H1 (cell line): Measurements from ENCODE around the gene E2F2. TPM values are rescaled to one million over a fixed set of nuclear protein-coding genes. Genes with fewer than 3 reads are reported as not detected.

Source experiments
- CTBP2 ChIP-seq: IDR thresholded peaks from 2 replicates; pipeline ENCODE4 v1.7.0; 2011; ENCODE audit warnings: borderline replicate concordance, mild to moderate bottlenecking, moderate library complexity, mixed read lengths, low read length; ENCODE audit not compliant: insufficient read depth, insufficient read length
- FOSL1 ChIP-seq: IDR thresholded peaks from 2 replicates; pipeline ENCODE4 v1.6.1; 2011; ENCODE audit warnings: mild to moderate bottlenecking, low read depth, low read length, moderate library complexity; ENCODE audit not compliant: insufficient read depth
- GTF2F1 ChIP-seq: IDR thresholded peaks from 2 replicates; pipeline ENCODE4 v1.6.1; 2012; ENCODE audit warnings: low read depth, low read length, improper control_type of control experiment, borderline replicate concordance
- JUN ChIP-seq: IDR thresholded peaks from 2 replicates; pipeline ENCODE4 v1.6.1; 2011; ENCODE audit warnings: low read depth, mild to moderate bottlenecking, improper control_type of control experiment, low read length
- KDM1A ChIP-seq: fragments of 200-600, 300-600 bp; sonication (generic); IDR thresholded peaks from 2 replicates; pipeline ENCODE4 v1.7.1; 2016; ENCODE audit warnings: mild to moderate bottlenecking, low read length, borderline replicate concordance
- MAFK ChIP-seq: IDR thresholded peaks from 2 replicates; pipeline ENCODE4 v1.6.1; 2012; ENCODE audit warnings: low read depth, mild to moderate bottlenecking, improper control_type of control experiment, low read length
- NANOG ChIP-seq: IDR thresholded peaks from 2 replicates; pipeline ENCODE4 v1.6.1; 2011; ENCODE audit warnings: low read length, low read depth, mild to moderate bottlenecking, inconsistent platforms; ENCODE audit not compliant: insufficient read depth, poor library complexity, severe bottlenecking
- POU5F1 ChIP-seq: IDR thresholded peaks from 2 replicates; pipeline ENCODE4 v1.6.1; 2011; ENCODE audit warnings: low read depth, mild to moderate bottlenecking, low read length, moderate library complexity
- RAD21 ChIP-seq, 2 experiments: IDR thresholded peaks in 1 of 2; conservative IDR thresholded peaks in 1 of 2; 2 replicates each; pipeline ENCODE4 v1.6.1; 2011; ENCODE audit warnings: low read depth in 2 of 2, low read length in 2 of 2, improper control_type of control experiment in 1 of 2, inconsistent platforms in 1 of 2, mild to moderate bottlenecking in 1 of 2, moderate library complexity in 1 of 2
- RBBP5 ChIP-seq: IDR thresholded peaks from 2 replicates; pipeline ENCODE4 v1.7.1; 2012; ENCODE audit warnings: low read depth, mild to moderate bottlenecking, inconsistent platforms, low read length, moderate library complexity, borderline replicate concordance
- RFX5 ChIP-seq: IDR thresholded peaks from 2 replicates; pipeline ENCODE4 v1.6.1; 2011; ENCODE audit warnings: low read depth, low read length, improper control_type of control experiment, borderline replicate concordance
- RNF2 ChIP-seq: fragments of 200-900, 300-1000 bp; sonication (generic); IDR thresholded peaks from 2 replicates; pipeline ENCODE4 v1.7.1; 2016; ENCODE audit warnings: borderline replicate concordance, low read depth, mild to moderate bottlenecking, antibody characterized with exemption, low read length; ENCODE audit not compliant: poor library complexity, severe bottlenecking; ENCODE audit errors: missing control alignments
- SP1 ChIP-seq: IDR thresholded peaks from 2 replicates; pipeline ENCODE4 v1.6.1; 2011; ENCODE audit warnings: low read depth, low read length
- SP2 ChIP-seq: IDR thresholded peaks from 2 replicates; pipeline ENCODE4 v1.6.1; 2012; ENCODE audit warnings: mild to moderate bottlenecking, low read length, inconsistent platforms
- TBP ChIP-seq: IDR thresholded peaks from 2 replicates; pipeline ENCODE4 v1.6.1; 2011; ENCODE audit warnings: low read depth, low read length, improper control_type of control experiment
- polyA plus RNA-seq, 7 experiments: library from polyadenylated mRNA; depleted of rRNA in 3 of 7; stranded (reverse) in 5 of 7; unstranded in 2 of 7; fragments of >200 nt in 5 of 7; fragments of 200-250 nt in 2 of 7; gene quantifications; 1 replicate in 5 of 7; 2 replicates in 1 of 7; 4 replicates in 1 of 7; pipeline versions ENCODE4 v1.2.1 to v1.2.3, GENCODE V29; 2011 to 2013; ENCODE audit warnings: missing spikeins in 2 of 7, mixed read lengths in 2 of 7
- total RNA-seq: library from RNA; stranded (reverse); fragmentation: NEBNext Ultra II Directional; extraction: Animal tissue kit (Norgen Biotek cat#: 25700); gene quantifications from 2 replicates; pipeline ENCODE4 v1.2.1, GENCODE V29; 2021
- TF ChIP-seq, protein P1 (sequence below): IDR thresholded peaks from 2 replicates; pipeline ENCODE4 v1.6.1; 2012; ENCODE audit warnings: low read length, inconsistent platforms
- TF ChIP-seq, protein P2 (sequence below), 3 experiments: IDR thresholded peaks; 1 replicate in 2 of 3; 2 replicates in 1 of 3; pipeline versions ENCODE4 v1.5.1 to v1.6.1; 2011; ENCODE audit warnings: low read length in 3 of 3, mild to moderate bottlenecking in 3 of 3, inconsistent platforms in 2 of 3, low read depth in 1 of 3, moderate library complexity in 1 of 3; ENCODE audit not compliant: insufficient read depth in 1 of 3; ENCODE audit errors: control extremely low read depth in 1 of 3
- TF ChIP-seq, protein P3 (sequence below): IDR thresholded peaks from 2 replicates; pipeline ENCODE4 v1.6.1; 2011; ENCODE audit warnings: low read depth, mild to moderate bottlenecking, low read length; ENCODE audit not compliant: insufficient read depth

Gene E2F2
- total and polyA plus RNA-seq, 2 of the 8 experiments (the other 6 are each of a cell fraction or from before 2014, with no cell fraction given): 1.8 to 7.0 TPM

DNA sequence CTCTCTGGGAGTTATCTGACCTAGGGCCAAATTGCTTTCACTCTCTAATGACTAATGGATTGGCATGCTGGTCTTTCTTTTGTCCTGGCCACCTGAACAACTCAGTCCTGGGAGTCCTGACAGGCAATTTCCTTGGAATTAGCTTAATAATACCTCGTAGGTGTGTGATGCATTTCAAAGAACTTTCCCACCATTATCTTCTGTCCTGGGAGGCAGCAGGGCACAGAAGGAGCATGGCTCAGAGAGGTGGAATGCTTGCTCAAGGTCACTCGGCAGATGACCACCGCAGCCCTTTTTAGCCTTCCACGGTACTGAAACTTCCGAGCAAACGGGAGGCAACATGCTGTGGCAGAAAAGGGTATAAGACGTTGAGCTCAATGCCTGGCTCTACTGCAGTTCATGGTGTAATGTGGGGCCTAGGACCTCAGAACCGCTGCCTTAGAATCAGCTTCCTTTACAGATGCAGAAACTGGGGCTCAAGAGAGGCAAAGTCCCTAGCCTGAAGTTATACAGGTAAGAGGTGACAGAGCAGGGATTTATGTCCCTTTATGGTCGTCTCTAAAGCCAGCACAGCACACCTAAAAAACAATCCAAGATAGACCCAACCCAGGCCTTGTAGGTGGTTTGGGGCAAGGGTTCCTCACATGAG is 25.1 kb upstream of the E2F2 start (continued):
- TF ChIP-seq TBP (peak; percentile 75), GTF2F1 (0 out of 2 replicates have a peak, but pooled peaks have one; percentile 60), RNF2 (no peak), FOSL1 (no peak), RBBP5 (no peak), RFX5 (no peak), SP1 (peak; percentile 69; the same call in 1 of the 2 replicates), CTBP2 (peak; percentile 29), NANOG (peak; percentile 94), RAD21 (IDR thresholded peaks at IDR 0.05 in 1 of 2, conservative IDR thresholded peaks at IDR 0.05 in 1 of 2; ENCODE audit: low read depth in 2 of 2, low read length in 2 of 2) (no peak), SP2 (no peak), POU5F1 (peak; percentile 87), JUN (no peak), KDM1A (peak; percentile 67; the same call in 1 of the 2 replicates), MAFK (no peak)
- TF ChIP-seq, protein P1, sequence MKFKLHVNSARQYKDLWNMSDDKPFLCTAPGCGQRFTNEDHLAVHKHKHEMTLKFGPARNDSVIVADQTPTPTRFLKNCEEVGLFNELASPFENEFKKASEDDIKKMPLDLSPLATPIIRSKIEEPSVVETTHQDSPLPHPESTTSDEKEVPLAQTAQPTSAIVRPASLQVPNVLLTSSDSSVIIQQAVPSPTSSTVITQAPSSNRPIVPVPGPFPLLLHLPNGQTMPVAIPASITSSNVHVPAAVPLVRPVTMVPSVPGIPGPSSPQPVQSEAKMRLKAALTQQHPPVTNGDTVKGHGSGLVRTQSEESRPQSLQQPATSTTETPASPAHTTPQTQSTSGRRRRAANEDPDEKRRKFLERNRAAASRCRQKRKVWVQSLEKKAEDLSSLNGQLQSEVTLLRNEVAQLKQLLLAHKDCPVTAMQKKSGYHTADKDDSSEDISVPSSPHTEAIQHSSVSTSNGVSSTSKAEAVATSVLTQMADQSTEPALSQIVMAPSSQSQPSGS: peak; percentile 69; the same call in 1 of the 2 replicates
- TF ChIP-seq, protein P2, sequence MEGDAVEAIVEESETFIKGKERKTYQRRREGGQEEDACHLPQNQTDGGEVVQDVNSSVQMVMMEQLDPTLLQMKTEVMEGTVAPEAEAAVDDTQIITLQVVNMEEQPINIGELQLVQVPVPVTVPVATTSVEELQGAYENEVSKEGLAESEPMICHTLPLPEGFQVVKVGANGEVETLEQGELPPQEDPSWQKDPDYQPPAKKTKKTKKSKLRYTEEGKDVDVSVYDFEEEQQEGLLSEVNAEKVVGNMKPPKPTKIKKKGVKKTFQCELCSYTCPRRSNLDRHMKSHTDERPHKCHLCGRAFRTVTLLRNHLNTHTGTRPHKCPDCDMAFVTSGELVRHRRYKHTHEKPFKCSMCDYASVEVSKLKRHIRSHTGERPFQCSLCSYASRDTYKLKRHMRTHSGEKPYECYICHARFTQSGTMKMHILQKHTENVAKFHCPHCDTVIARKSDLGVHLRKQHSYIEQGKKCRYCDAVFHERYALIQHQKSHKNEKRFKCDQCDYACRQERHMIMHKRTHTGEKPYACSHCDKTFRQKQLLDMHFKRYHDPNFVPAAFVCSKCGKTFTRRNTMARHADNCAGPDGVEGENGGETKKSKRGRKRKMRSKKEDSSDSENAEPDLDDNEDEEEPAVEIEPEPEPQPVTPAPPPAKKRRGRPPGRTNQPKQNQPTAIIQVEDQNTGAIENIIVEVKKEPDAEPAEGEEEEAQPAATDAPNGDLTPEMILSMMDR (IDR thresholded peaks at IDR 0.05; ENCODE audit: control extremely low read depth in 1 of 3, insufficient read depth in 1 of 3, low read depth in 1 of 3, low read length in 3 of 3): no peak
- TF ChIP-seq, protein P3, sequence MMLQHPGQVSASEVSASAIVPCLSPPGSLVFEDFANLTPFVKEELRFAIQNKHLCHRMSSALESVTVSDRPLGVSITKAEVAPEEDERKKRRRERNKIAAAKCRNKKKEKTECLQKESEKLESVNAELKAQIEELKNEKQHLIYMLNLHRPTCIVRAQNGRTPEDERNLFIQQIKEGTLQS: no peak
